Adipocyte (in vitro differentiated cells): ENCODE results near the gene PLCB2.

ENCODE experiments used
- DNase-seq: peaks from one replicate; pipeline ENCODE4 v3.0.0-alpha.2; 2015; ENCODE audit warnings: low read depth
- H3K27me3 ChIP-seq: replicated peaks from 2 replicates; pipeline ENCODE4 v1.7.0; 2013; ENCODE audit warnings: mild to moderate bottlenecking, low read length, moderate library complexity; ENCODE audit not compliant: control insufficient read depth, insufficient read depth
- H3K36me3 ChIP-seq: 2 replicates; pipeline ENCODE4 v1.7.0; 2013; ENCODE audit warnings: low read length, mild to moderate bottlenecking, moderate library complexity; ENCODE audit not compliant: control insufficient read depth, insufficient read depth, severe bottlenecking
- H3K4me1 ChIP-seq: 2 replicates; pipeline ENCODE4 v1.7.0; 2013; ENCODE audit warnings: mild to moderate bottlenecking, low read length, moderate library complexity; ENCODE audit not compliant: control insufficient read depth, insufficient read depth
- H3K4me3 ChIP-seq: 2 replicates; pipeline ENCODE4 v1.7.0; 2013; ENCODE audit warnings: mild to moderate bottlenecking, low read length, moderate library complexity
- H3K9ac ChIP-seq: 2 replicates; pipeline ENCODE4 v1.7.0; 2013; ENCODE audit warnings: mild to moderate bottlenecking, low read length, moderate library complexity
- H3K9me3 ChIP-seq: 2 replicates; pipeline ENCODE4 v1.7.0; 2013; ENCODE audit warnings: mild to moderate bottlenecking, low read length, moderate library complexity; ENCODE audit not compliant: control insufficient read depth

The PLCB2 gene

DNA sequence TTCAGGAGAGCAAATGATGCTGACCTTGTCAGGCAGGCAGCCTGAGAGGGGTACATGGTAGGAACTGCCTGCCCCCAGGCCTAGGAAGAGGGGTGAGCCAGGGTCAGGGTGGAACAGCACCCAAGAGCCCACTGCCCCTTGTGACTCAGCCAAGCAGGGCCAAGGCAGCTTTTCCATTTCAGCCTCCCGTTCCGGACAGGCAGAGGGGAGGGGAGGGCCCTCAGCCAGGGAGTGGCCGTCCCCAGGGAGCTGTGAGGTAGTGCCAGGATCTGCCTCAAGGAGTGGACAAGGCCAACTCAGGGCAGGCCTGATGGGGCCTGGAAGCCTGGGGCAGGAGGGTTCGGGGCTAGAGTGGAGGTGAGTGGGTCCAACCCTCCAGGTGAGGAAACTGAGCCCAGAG, 19.8 kb downstream of the PLCB2 start:
- H3K27me3 ChIP-seq = peaks cover 36% of the 10 kb centered on the region
- no peaks in the 10 kb centered on the region for H3K9me3 ChIP-seq
- no peak overlapping the region for H3K9ac ChIP-seq
- no peak for DNase-seq
- H3K36me3 ChIP-seq = no peaks in the 10 kb centered on the region
- no peak overlapping the region for H3K4me3 ChIP-seq
- peaks cover 11% of the 10 kb centered on the region for H3K4me1 ChIP-seq

DNA sequence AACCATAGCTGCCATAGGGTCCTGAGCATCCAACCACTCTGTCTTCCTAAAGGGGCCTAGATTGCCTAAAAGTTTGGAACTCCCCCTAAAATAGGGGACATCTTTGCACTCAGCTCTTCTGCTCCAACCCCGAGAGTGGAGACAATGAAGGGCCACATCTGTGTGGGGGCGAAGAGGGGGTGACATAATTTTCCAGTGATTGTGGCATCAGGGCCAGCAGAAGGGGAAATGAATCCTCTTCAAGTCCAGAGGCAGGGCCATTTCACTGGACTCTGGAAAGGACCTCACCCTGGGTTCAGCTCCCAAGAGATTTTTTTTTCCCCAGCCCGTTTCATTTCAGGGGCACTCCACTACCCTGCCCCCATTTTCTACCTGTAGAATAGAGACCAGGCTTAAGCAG, 20.2 kb downstream of the PLCB2 start:
- H3K4me3 ChIP-seq = no peak overlapping the region
- H3K36me3 ChIP-seq = no peaks in the 10 kb centered on the region
- peaks cover 11% of the 10 kb centered on the region for H3K4me1 ChIP-seq
- DNase-seq = no peak
- no peaks in the 10 kb centered on the region for H3K9me3 ChIP-seq
- peaks cover 32% of the 10 kb centered on the region for H3K27me3 ChIP-seq
- no peak overlapping the region for H3K9ac ChIP-seq

DNA sequence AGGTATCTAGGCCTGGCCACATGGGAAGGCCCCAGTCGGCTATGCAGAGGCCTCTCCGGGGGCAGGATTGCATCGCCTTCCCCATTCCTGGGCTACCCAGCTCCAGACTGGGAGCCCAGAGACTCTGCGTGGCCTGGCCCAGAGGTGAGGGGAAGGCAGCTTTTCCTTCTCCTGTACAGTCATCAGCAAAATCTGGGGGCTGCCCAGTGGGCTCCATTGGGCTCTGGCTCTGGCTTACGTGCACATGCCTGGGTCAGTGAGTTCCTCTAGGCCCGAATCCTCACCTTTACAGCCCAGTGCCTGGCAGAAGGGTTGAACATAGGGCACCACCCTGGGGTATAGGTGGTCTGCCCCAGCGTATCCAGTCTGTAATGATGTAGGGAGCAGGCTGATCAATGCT, 20.9 kb downstream of the PLCB2 start:
- Histone ChIP-seq H3K27me3 (peaks cover 25% of the 10 kb centered on the region), H3K4me3 (no peak overlapping the region), H3K9ac (no peak overlapping the region), H3K4me1 (peaks cover 15% of the 10 kb centered on the region), H3K9me3 (no peaks in the 10 kb centered on the region), H3K36me3 (no peaks in the 10 kb centered on the region)
- no peak for DNase-seq

DNA sequence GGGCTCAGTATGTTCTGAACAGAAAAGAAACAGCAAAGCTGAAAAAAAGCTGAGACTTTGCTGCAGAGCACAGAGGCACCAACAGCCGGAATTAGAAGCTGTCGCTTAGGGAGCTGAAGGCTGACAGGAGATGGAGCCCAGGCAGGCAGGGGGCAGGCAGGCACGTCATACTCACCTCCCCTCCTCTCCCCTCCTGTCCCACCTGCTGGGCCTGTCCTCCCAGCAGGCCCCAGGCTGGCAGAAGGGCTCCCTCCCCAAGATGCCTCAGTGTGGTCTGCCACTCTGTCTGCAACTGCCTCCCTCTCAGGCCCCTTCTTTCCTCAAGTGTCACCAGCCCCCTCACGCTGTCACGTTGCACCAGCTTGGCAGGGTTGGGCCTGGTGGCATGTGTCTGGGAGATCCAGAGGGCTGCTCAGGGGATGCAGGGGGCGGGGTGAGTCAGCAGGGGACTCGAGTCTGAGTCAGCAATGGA, 21.6 kb downstream of the PLCB2 start:
- no peak overlapping the region for H3K4me3 ChIP-seq
- no peak for DNase-seq
- H3K27me3 ChIP-seq = peaks cover 27% of the 10 kb centered on the region

DNA sequence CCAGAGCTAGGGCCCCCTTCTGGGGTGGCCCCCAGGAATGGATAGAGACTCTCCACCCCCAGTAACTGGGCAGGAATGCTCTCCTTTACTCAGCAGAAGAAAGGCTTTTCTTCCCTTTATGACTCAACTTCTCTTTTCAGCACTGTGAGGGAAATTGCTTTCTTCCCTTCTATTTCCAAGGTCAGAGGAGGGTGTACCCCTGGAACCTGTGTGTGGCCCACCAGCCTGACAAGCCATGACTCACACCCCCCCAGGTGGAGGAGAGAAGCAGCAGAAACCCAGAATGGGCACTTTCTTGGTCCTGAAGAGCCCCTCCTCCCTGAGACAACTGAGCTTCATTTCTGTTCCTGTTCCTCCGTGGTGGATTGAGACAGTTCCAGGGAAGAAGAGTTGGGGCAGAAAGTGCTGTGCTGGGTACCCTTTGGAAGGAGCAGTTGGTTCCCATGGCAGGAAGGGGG, 22.2 kb downstream of the PLCB2 start:
- Histone ChIP-seq H3K9ac (no peak overlapping the region), H3K36me3 (no peaks in the 10 kb centered on the region), H3K9me3 (no peaks in the 10 kb centered on the region), H3K4me1 (peaks cover 15% of the 10 kb centered on the region), H3K4me3 (no peak overlapping the region), H3K27me3 (peaks cover 32% of the 10 kb centered on the region)
- DNase-seq = peak; percentile 53

More for the DNA sequence above, 21.6 kb downstream of the PLCB2 start:
- H3K4me1 ChIP-seq = peaks cover 15% of the 10 kb centered on the region
- H3K36me3 ChIP-seq = no peaks in the 10 kb centered on the region
- H3K9me3 ChIP-seq = no peaks in the 10 kb centered on the region
- no peak overlapping the region for H3K9ac ChIP-seq

DNA sequence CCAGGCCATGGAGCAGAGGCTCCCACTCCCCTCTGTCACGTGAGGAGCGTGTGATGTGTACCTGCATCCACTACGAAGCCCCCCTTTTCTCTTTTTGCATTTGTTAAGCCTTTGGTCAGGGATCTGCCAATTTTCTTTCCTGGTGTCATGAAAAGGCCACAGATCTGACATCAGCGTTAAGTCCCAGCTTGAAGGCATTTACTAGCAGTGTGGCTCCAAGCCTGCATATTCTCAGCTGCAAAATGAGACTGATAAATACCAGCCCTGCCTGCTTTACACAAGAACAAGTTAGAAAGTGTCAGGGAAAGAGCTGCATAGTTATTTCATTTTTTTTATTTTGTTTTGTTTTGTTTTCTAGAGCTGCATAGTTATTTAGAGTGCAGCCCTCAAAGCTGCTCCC, 22.6 kb downstream of the PLCB2 start:
- Histone ChIP-seq H3K27me3 (peaks cover 32% of the 10 kb centered on the region), H3K9ac (no peak overlapping the region), H3K9me3 (no peaks in the 10 kb centered on the region), H3K36me3 (no peaks in the 10 kb centered on the region), H3K4me1 (peaks cover 15% of the 10 kb centered on the region), H3K4me3 (no peak overlapping the region)
- peak; percentile 63 for DNase-seq

DNA sequence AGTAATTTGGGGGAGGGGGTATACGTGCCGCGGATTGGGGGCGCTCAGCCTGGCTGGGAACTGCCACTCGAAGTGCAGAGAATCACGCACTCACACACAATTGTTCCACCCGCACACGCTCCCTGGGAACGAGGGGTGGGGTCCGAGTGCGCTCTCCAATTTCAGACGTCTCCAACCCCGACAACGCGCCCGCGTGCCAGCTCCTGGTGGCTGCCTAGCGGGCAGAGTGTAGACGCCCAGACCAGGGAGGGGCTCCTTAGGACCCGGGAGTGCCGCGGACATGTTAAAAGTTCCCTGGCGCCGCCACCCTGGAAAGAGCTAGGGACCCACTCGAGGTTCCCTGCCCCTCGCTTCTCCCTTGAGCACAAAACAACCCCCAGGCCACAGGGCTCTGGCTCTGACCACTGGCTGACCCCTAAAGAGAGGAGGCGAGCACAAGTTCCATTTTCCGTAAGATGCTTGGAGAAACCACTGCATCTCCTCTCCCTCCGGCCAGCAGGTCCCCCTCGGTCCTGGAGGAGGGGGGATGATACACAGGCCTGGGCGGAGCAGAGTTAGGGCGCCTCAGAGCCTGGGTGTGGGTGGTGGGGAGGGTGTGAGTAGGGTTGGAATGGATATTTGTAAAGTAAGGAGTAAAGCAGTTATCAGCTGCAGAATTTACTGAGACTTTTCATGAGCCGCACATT, 24.0 kb downstream of the PLCB2 start:
- peaks cover 27% of the 10 kb centered on the region for H3K27me3 ChIP-seq
- DNase-seq = no peak

DNA sequence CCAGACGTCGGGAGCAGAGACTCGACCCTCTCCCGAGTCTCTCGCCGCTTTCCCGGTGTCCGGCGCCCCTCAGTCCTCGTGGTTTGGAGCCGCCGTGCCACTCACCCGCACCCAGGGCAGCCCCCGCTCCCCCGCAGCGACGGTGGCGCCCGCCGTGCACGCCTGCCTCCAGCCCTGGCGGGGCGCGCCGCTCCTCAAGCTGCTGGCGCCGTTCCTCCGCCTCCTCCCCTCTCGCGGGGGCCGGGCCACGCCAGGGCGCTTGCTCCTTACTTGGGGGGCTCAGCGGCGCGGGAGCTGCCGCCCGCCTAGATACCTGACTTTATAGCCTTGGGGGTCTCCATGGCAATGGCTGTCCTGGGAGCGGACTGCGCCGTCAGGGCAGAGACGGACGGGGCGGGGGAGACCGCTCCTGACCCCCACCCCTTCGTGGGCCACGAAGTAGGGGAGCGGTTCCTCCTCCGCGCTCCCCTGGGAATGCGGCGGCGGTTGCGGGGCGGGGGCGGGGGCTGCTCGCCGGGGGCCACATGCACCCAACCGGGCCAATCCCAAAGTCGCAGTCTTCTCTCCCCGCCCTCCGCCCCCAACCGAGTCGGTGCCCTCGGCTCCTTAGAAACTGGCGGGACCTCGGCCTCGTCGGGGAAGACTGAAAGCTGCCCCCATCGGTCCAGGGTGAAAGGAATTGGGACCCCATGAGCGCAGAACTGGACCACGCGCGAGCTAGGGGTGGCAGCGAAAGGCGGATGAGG, 24.7 kb downstream of the PLCB2 start, which contains the start of gene ANKRD63:
Gene ANKRD63, minus strand, starts transcription at position 196 of the 746 bp plus-strand sequence. CDS start 478 bp downstream, outside the sequence.
- peak; percentile 65 for DNase-seq
- no peaks in the 10 kb centered on the region for H3K9me3 ChIP-seq
- H3K4me3 ChIP-seq = peak within 1 kb of the TSS; percentile 56
- H3K36me3 ChIP-seq = no peaks in the 10 kb centered on the region
- no peak within 1 kb of the TSS for H3K9ac ChIP-seq
- H3K27me3 ChIP-seq = peaks cover 29% of the 10 kb centered on the region
- peaks cover 17% of the 10 kb centered on the region for H3K4me1 ChIP-seq

More for the DNA sequence above, 24.0 kb downstream of the PLCB2 start:
- no peaks in the 10 kb centered on the region for H3K9me3 ChIP-seq
- no peaks in the 10 kb centered on the region for H3K36me3 ChIP-seq
- peaks cover 17% of the 10 kb centered on the region for H3K4me1 ChIP-seq
- H3K9ac ChIP-seq = no peak overlapping the region
- H3K4me3 ChIP-seq = no peak overlapping the region

DNA sequence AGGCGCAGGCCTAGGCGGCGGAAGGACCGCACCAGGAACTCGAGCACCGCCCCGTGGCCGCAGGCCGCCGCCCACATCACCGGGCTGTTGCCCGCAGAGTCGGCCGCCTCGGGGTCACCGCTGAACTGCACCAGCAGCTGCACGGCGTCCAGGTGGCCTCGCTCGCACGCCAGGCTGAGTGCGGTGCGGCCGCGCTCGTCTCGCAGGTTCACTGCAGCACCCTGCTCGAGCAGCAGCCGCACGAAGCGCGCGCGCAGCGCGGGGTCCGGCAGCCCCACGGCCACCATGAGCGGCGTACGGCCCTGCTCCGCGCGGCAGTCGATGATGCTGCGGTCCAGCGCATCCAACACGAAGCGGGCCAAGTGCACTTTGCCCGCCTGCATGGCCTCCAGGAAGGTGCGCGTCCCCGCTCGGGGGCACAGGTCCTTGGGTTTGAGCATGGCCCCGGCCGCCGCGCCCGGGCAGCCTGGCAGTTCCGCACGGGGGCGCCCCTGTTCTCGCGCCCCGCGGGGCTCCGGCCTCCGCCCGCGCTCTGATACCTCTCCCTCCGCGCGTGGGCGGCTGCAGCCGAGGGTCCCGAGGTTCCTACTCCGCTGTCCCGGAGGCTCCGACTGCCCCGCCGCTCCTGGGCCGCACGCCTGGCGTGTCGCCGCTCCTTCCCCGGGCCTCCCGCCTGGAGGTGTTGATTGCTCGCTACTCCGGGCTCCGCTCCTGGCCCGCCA, 25.4 kb downstream of the PLCB2 start:
- H3K9ac ChIP-seq = no peak overlapping the region
- H3K4me1 ChIP-seq = peaks cover 17% of the 10 kb centered on the region
- H3K4me3 ChIP-seq = peak overlapping the region; percentile 56
- peaks cover 36% of the 10 kb centered on the region for H3K27me3 ChIP-seq
- no peaks in the 10 kb centered on the region for H3K9me3 ChIP-seq
- H3K36me3 ChIP-seq = no peaks in the 10 kb centered on the region
- peak; percentile 36 for DNase-seq

DNA sequence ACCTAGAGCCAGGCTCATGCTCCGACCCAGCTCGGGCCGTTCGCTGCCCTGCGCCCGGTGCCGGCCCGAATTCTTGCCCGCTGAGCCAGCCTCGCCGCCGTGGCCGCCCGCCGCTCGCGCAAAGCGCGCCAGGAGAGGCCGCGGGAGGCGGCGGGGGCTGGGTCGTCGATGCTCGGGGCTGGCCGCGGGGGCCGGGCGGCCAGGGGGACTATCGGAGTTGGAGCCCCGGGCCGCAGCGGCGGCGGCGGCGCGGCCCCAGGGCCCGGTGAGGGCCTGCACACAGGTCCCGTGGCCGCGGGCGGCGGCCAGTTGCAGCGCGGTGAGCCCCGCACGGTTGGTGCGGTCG, 26.0 kb downstream of the PLCB2 start:
- H3K36me3 ChIP-seq = no peaks in the 10 kb centered on the region
- H3K9ac ChIP-seq = no peak overlapping the region
- peaks cover 40% of the 10 kb centered on the region for H3K27me3 ChIP-seq
- H3K4me1 ChIP-seq = peaks cover 17% of the 10 kb centered on the region
- H3K4me3 ChIP-seq = peak overlapping the region; percentile 56
- no peaks in the 10 kb centered on the region for H3K9me3 ChIP-seq
- peak; percentile 21 for DNase-seq
